DOHH2 (cell line): ENCODE data around the gene ADNP2.

Experiments used
- H3F3A ChIP-seq: fragments of 200-600 bp; sonication (generic), shearing (Covaris generic); 2 replicates; pipeline ENCODE4 v1.6.0; 2016; ENCODE audit warnings: antibody characterized with exemption, mild to moderate bottlenecking; ENCODE audit not compliant: control insufficient read depth, insufficient read depth
- H3K27ac ChIP-seq: fragments of 200-600 bp; sonication (generic); 2 replicates; pipeline ENCODE4 v1.5.1; 2014; ENCODE audit warnings: low read depth, mild to moderate bottlenecking, low read length, moderate library complexity
- H3K27me3 ChIP-seq: fragments of 200-600 bp; sonication (generic); 2 replicates; pipeline ENCODE4 v1.6.1; 2014; ENCODE audit warnings: mild to moderate bottlenecking, low read length, mixed read lengths; ENCODE audit not compliant: control insufficient read depth
- H3K36me3 ChIP-seq: fragments of 200-600 bp; sonication (generic); 2 replicates; pipeline ENCODE4 v1.6.1; 2014; ENCODE audit warnings: mild to moderate bottlenecking, low read length, moderate library complexity, mixed read lengths; ENCODE audit not compliant: control insufficient read depth
- H3K4me1 ChIP-seq: fragments of 200-600 bp; sonication (generic); 2 replicates; pipeline ENCODE4 v1.6.1; 2014; ENCODE audit warnings: mild to moderate bottlenecking, low read length, mixed read lengths; ENCODE audit not compliant: control insufficient read depth
- H3K4me2 ChIP-seq: fragments of 200-600 bp; sonication (generic); 2 replicates; pipeline ENCODE4 v1.6.0; 2014; ENCODE audit warnings: mild to moderate bottlenecking, low read length, moderate library complexity
- H3K4me3 ChIP-seq: fragments of 200-600 bp; sonication (generic); 2 replicates; pipeline ENCODE4 v1.5.1; 2014; ENCODE audit warnings: mild to moderate bottlenecking, low read length, mixed read lengths
- H3K79me2 ChIP-seq: fragments of 200-600 bp; sonication (generic); 2 replicates; pipeline ENCODE4 v1.6.1; 2014; ENCODE audit warnings: mild to moderate bottlenecking, low read length, mixed read lengths; ENCODE audit not compliant: control insufficient read depth
- H3K9me2 ChIP-seq: fragments of 200-600 bp; sonication (generic); replicated peaks from 2 replicates; pipeline ENCODE4 v1.6.1; 2014; ENCODE audit warnings: mild to moderate bottlenecking, low read length, mixed read lengths; ENCODE audit not compliant: control insufficient read depth
- H3K9me3 ChIP-seq: fragments of 200-600 bp; sonication (generic); 2 replicates; pipeline ENCODE4 v1.6.1; 2014; ENCODE audit warnings: antibody characterized with exemption, low read length, mixed read lengths; ENCODE audit not compliant: control insufficient read depth, insufficient read depth
- H4K20me1 ChIP-seq: fragments of 200-600 bp; sonication (generic); 2 replicates; pipeline ENCODE4 v1.6.0; 2014; ENCODE audit warnings: low read depth, mild to moderate bottlenecking, antibody characterized with exemption, low read length, moderate library complexity; ENCODE audit not compliant: control insufficient read depth, insufficient read depth
- CTCF ChIP-seq: fragments of 200-600 bp; sonication (generic); IDR thresholded peaks from one replicate; pipeline ENCODE4 v1.5.1; 2014; ENCODE audit warnings: antibody characterized with exemption, mild to moderate bottlenecking, low read depth, low read length; ENCODE audit not compliant: poor library complexity, severe bottlenecking
- EZH2phosphoT487 ChIP-seq: fragments of 200-600 bp; sonication (generic); IDR thresholded peaks from 2 replicates; pipeline ENCODE4 v1.6.1; 2017; ENCODE audit warnings: borderline replicate concordance, mild to moderate bottlenecking, antibody characterized with exemption, low read length, moderate library complexity, mixed read lengths

ADNP2 gene

GRCh38 chr18:80175451-80176204, 66.6 kb downstream of the ADNP2 start:
- no peak for TF ChIP-seq EZH2phosphoT487
- TF ChIP-seq CTCF: no peak
- H3K79me2 ChIP-seq: no peaks in the 10 kb centered on the region
- no peaks in the 10 kb centered on the region for H3K4me1 ChIP-seq
- no peaks in the 10 kb centered on the region; the same call in 1 of the 2 replicates for H3K27me3 ChIP-seq
- no peaks in the 10 kb centered on the region for H3F3A ChIP-seq
- H3K27ac ChIP-seq: no peak overlapping the region
- H3K9me3 ChIP-seq: no peaks in the 10 kb centered on the region
- H3K4me3 ChIP-seq: no peak overlapping the region
- no peaks in the 10 kb centered on the region for H3K36me3 ChIP-seq
- no peaks in the 10 kb centered on the region for H3K9me2 ChIP-seq
- no peaks in the 10 kb centered on the region for H4K20me1 ChIP-seq
- H3K4me2 ChIP-seq: no peak overlapping the region

GRCh38 chr18:80176334-80177073, 67.4 kb downstream of the ADNP2 start:
- Histone ChIP-seq H4K20me1 (no peaks in the 10 kb centered on the region), H3K27me3 (no peaks in the 10 kb centered on the region; the same call in 1 of the 2 replicates), H3K36me3 (no peaks in the 10 kb centered on the region), H3K79me2 (no peaks in the 10 kb centered on the region), H3K4me1 (no peaks in the 10 kb centered on the region), H3K9me2 (no peaks in the 10 kb centered on the region), H3K4me3 (no peak overlapping the region), H3K9me3 (no peaks in the 10 kb centered on the region), H3K4me2 (no peak overlapping the region), H3F3A (no peaks in the 10 kb centered on the region), H3K27ac (no peak overlapping the region)
- no peak for TF ChIP-seq CTCF
- TF ChIP-seq EZH2phosphoT487: no peak

GRCh38 chr18:80177128-80177527, 68.1 kb downstream of the ADNP2 start:
- Histone ChIP-seq H4K20me1 (no peaks in the 10 kb centered on the region), H3K9me2 (no peaks in the 10 kb centered on the region), H3K9me3 (no peaks in the 10 kb centered on the region), H3F3A (no peaks in the 10 kb centered on the region), H3K36me3 (no peaks in the 10 kb centered on the region), H3K4me1 (no peaks in the 10 kb centered on the region), H3K27me3 (no peaks in the 10 kb centered on the region; the same call in 1 of the 2 replicates), H3K27ac (no peak overlapping the region), H3K79me2 (no peaks in the 10 kb centered on the region), H3K4me3 (no peak overlapping the region), H3K4me2 (no peak overlapping the region)
- no peak for TF ChIP-seq CTCF
- TF ChIP-seq EZH2phosphoT487: no peak
